ENCODE results near the gene WDR27. TPM values are rescaled to one million over a fixed set of nuclear protein-coding genes. Genes with fewer than 3 reads are reported as not detected.

The WDR27 gene
- total and polyA plus RNA-seq, 10 of the 15 experiments (the other 5 are each of a cell fraction or from before 2014, with no cell fraction given): 1.9 to 33.2 (median 19.0) TPM

GRCh38 chr6:169470790-169471189 lies 231.0 kb downstream of the WDR27 start:
- ChIA-PET POLR2A (no interaction called here), RAD21 (ENCODE audit: unreplicated experiment) (no interaction called here), SMC1A (ENCODE audit: uncharacterized antibody, unreplicated experiment) (no interaction called here), CTCF (interaction anchor here (0.6 kb wide), 1 partner anchor 1032 kb away, joined by 3 read pairs; no protein-coding TSS in a partner anchor)
- 59% methylated on average over 2 of the region's 2 CpGs for WGBS (ENCODE audit: insufficient coverage, insufficient replicate concordance, low lambda C conversion rate, missing lambda C conversion rate)
- no peak for ATAC-seq
- H3K36me3 ChIP-seq (ENCODE audit: control insufficient read depth in 2 of 2, insufficient read depth in 2 of 2, low read length in 1 of 2): no peaks in the 10 kb centered on the region
- BruUV-seq (replicated peaks): no TSS peak
- no peaks in the 10 kb centered on the region for H3K27me3 ChIP-seq (replicated peaks in 1 of 2; ENCODE audit: control insufficient read depth in 2 of 2, insufficient read depth in 2 of 2, low read length in 1 of 2)
- H2AFZ ChIP-seq (ENCODE audit: control insufficient read depth, low read depth, low read length): no peak overlapping the region
- FAIRE-seq: no peak
- H3K9me3 ChIP-seq (replicated peaks; ENCODE audit: control insufficient read depth, insufficient read depth, low read length): peaks cover 2% of the 10 kb centered on the region; the same call in 2 of the 3 replicates
- no peaks in the 10 kb centered on the region for H3K79me2 ChIP-seq (ENCODE audit: control insufficient read depth, insufficient read depth, low read length)
- no peak overlapping the region for H3K27ac ChIP-seq (ENCODE audit: control insufficient read depth, insufficient read depth)
- in situ Hi-C loops (cut with MboI) (no loop called here), intact Hi-C loops (cut with micrococcal nuclease; ENCODE audit: unreplicated experiment) (no loop called here)
- no peaks in the 10 kb centered on the region for H4K20me1 ChIP-seq (ENCODE audit: control insufficient read depth, insufficient read depth)
- no peaks in the 10 kb centered on the region for H3K4me1 ChIP-seq (ENCODE audit: control insufficient read depth, insufficient read depth, low read length)
- DNase-seq (ENCODE audit: low read depth, low spot score): no peak
- H3K4me2 ChIP-seq (ENCODE audit: control insufficient read depth, insufficient read depth): no peak overlapping the region
- H3K4me3 ChIP-seq: no peak overlapping the region
- no peak overlapping the region for H3K9ac ChIP-seq (ENCODE audit: control insufficient read depth, insufficient read depth, low read length)
- TF ChIP-seq ZNF687 (IDR thresholded peaks at IDR 0.05) (no peak), ZBTB40 (IDR thresholded peaks at IDR 0.05; ENCODE audit: borderline replicate concordance) (no peak), FOXK2 (IDR thresholded peaks at IDR 0.05) (no peak), ZNF207 (IDR thresholded peaks at IDR 0.05; ENCODE audit: borderline replicate concordance) (no peak), SKIL (IDR thresholded peaks at IDR 0.05; ENCODE audit: low read depth, poor library complexity, severe bottlenecking) (no peak), ZNF217 (IDR thresholded peaks at IDR 0.05) (no peak), EP300 (IDR thresholded peaks at IDR 0.05; ENCODE audit: borderline replicate concordance in 1 of 2, control insufficient read depth in 1 of 2, low read depth in 2 of 2, low read length in 2 of 2) (no peak), ZBTB11 (CRISPR knock-in tag; IDR thresholded peaks at IDR 0.05) (no peak), DPF2 (IDR thresholded peaks at IDR 0.05) (no peak), SMAD1 (IDR thresholded peaks at IDR 0.05; ENCODE audit: low read depth, partially characterized antibody) (no peak)
